ENCODE measurements around the gene ERH. TPM values are rescaled to one million over a fixed set of nuclear protein-coding genes. Genes with fewer than 3 reads are reported as not detected.

ERH gene
- total RNA-seq, 1 donor from 2014 or later: 308 TPM

- no peak overlapping the region for H3K4me3 Mint-ChIP-seq
- peaks cover 10% of the 10 kb centered on the region for H3K36me3 Mint-ChIP-seq
- H3K4me1 Mint-ChIP-seq (ENCODE audit: unreplicated experiment): peaks cover 22% of the 10 kb centered on the region
- no peaks in the 10 kb centered on the region for H3K27me3 Mint-ChIP-seq
- no peak overlapping the region for H3K27ac Mint-ChIP-seq
- H3K9me3 Mint-ChIP-seq: no peaks in the 10 kb centered on the region
- TF ChIP-seq, protein P1, sequence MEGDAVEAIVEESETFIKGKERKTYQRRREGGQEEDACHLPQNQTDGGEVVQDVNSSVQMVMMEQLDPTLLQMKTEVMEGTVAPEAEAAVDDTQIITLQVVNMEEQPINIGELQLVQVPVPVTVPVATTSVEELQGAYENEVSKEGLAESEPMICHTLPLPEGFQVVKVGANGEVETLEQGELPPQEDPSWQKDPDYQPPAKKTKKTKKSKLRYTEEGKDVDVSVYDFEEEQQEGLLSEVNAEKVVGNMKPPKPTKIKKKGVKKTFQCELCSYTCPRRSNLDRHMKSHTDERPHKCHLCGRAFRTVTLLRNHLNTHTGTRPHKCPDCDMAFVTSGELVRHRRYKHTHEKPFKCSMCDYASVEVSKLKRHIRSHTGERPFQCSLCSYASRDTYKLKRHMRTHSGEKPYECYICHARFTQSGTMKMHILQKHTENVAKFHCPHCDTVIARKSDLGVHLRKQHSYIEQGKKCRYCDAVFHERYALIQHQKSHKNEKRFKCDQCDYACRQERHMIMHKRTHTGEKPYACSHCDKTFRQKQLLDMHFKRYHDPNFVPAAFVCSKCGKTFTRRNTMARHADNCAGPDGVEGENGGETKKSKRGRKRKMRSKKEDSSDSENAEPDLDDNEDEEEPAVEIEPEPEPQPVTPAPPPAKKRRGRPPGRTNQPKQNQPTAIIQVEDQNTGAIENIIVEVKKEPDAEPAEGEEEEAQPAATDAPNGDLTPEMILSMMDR (conservative IDR thresholded peaks at IDR 0.05): no peak
- DNase-seq (ENCODE audit: extremely low spot score, unreplicated experiment): no peak
Measured at GRCh38 chr14:69404883-69405282, 6.8 kb upstream of the ERH start.

DNA sequence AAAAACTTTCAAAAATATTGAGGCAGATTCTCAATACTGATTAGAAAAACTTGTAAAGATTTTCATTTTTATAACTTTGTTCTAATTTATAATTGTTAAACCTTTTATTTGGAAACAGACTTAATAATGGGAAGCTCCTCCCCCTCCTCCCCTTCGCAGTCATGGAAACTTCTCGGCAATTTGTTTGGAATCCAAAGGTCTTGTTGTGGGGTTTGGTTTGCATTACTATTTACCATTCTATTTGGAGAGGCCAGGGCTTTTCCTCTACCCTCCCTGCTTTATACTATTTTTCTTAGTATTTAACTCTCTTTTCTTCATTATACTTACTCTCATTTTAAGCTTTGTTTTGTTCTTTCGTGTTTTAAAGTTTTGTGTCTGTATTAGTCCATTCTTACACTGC, 6.4 kb upstream of the ERH start:
- no peak for DNase-seq (ENCODE audit: extremely low spot score, unreplicated experiment)
- Mint-ChIP-seq H3K36me3 (peaks cover 10% of the 10 kb centered on the region), H3K4me1 (ENCODE audit: unreplicated experiment) (peaks cover 23% of the 10 kb centered on the region), H3K9me3 (no peaks in the 10 kb centered on the region), H3K4me3 (no peak overlapping the region), H3K27ac (no peak overlapping the region), H3K27me3 (no peaks in the 10 kb centered on the region)
- TF ChIP-seq, protein P1 (conservative IDR thresholded peaks at IDR 0.05): no peak

DNA sequence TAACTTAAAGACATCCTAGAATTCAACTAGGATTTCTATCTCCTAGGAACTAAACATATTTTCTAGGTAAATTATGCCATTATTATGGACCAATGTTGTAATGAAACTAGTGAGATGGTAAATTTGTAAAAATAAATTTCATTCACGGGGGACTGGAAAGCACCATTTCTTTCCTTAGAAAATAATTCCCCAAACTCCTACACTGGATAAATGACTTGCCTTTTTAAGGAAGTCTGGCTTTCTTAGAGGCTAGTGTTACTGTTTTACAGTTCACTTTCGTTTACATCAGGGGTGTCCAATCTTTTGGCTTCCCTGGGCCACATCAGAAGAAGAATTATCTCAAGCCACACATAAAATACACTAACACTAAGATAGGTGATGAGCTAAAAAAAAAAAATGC, 3.7 kb upstream of the ERH start:
- DNase-seq (ENCODE audit: extremely low spot score, unreplicated experiment): no peak
- Mint-ChIP-seq H3K36me3 (peaks cover 10% of the 10 kb centered on the region), H3K4me1 (ENCODE audit: unreplicated experiment) (peaks cover 26% of the 10 kb centered on the region), H3K4me3 (peak overlapping the region; percentile 99), H3K27ac (no peak overlapping the region), H3K27me3 (no peaks in the 10 kb centered on the region), H3K9me3 (no peaks in the 10 kb centered on the region)
- TF ChIP-seq, protein P1 (conservative IDR thresholded peaks at IDR 0.05): no peak

DNA sequence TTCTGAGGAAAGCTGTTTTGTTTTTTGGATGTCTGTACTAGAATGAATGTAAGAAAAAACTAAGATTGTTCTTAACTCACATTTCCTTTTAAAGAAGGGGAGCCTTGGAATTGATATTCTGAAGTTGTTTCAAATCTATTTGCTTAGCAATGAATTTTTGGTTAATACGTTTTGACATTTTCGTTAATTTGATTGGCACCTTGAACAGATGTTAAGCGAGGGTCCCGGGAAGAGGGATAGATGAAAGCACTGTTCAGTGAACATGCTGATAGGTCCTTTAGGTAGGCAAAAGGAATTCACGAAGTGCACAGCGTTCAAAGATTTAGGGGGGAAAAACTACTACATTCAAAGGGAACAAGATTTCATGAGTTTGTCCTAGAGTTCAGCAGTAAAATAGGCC, 2.1 kb upstream of the ERH start:
- H3K27me3 Mint-ChIP-seq: no peaks in the 10 kb centered on the region
- H3K4me3 Mint-ChIP-seq: peak overlapping the region; percentile 99
- TF ChIP-seq, protein P1 (conservative IDR thresholded peaks at IDR 0.05): no peak
- peaks cover 17% of the 10 kb centered on the region for H3K36me3 Mint-ChIP-seq
- DNase-seq (ENCODE audit: extremely low spot score, unreplicated experiment): no peak
- peak overlapping the region; percentile 27 for H3K27ac Mint-ChIP-seq
- H3K4me1 Mint-ChIP-seq (ENCODE audit: unreplicated experiment): peaks cover 39% of the 10 kb centered on the region
- H3K9me3 Mint-ChIP-seq: no peaks in the 10 kb centered on the region

DNA sequence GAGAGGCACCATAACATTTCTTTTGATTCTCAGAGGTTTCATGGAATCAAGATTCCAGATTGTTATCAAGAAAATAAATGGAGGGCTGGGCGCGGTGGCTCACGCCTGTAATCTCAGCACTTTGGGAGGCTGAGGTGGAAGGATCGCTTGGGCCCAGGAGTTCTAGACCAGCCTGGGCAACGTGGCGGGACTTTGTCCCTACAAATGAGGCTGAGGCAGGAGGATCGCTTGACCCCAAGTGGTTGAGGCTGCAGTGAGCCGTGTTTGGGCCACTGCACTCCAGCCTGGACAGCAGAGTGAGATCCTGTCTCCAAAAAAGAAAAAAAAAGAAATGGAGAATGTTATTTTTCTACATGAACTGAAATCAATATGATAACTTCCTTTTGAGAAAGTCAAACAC, 1.7 kb upstream of the ERH start:
- peak overlapping the region; percentile 100 for H3K27ac Mint-ChIP-seq
- no peak for DNase-seq (ENCODE audit: extremely low spot score, unreplicated experiment)
- TF ChIP-seq, protein P1 (conservative IDR thresholded peaks at IDR 0.05): no peak

DNA sequence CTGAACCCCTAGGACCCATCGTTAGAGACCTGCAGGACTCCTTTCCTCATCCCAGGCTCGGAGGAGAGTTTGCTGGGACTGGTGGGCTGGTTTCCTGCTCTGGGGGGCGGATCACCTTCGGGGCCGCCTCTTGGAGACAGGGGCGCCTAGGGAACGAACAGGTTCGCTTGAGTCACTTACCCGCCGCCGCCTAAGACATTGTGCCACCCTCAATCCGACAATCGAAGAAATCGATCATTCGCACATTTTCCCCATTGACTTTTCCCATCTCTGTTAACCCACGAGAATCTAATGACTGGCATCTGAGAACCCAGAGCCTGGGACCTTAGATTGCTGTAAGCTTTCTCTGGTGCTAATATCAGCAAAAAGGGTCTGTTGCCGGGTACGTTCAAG, 715 bp upstream of the ERH start:
- peak overlapping the region; percentile 99 for H3K4me3 Mint-ChIP-seq
- no peaks in the 10 kb centered on the region for H3K27me3 Mint-ChIP-seq
- H3K4me1 Mint-ChIP-seq (ENCODE audit: unreplicated experiment): peaks cover 39% of the 10 kb centered on the region
- peak overlapping the region; percentile 100 for H3K27ac Mint-ChIP-seq
- no peak for DNase-seq (ENCODE audit: extremely low spot score, unreplicated experiment)
- TF ChIP-seq, protein P1 (conservative IDR thresholded peaks at IDR 0.05): no peak
- H3K36me3 Mint-ChIP-seq: peaks cover 16% of the 10 kb centered on the region
- H3K9me3 Mint-ChIP-seq: no peaks in the 10 kb centered on the region

More for the DNA sequence above, 1.7 kb upstream of the ERH start:
- peak overlapping the region; percentile 99 for H3K4me3 Mint-ChIP-seq
- H3K36me3 Mint-ChIP-seq: peaks cover 17% of the 10 kb centered on the region
- H3K9me3 Mint-ChIP-seq: no peaks in the 10 kb centered on the region
- H3K4me1 Mint-ChIP-seq (ENCODE audit: unreplicated experiment): peaks cover 39% of the 10 kb centered on the region
- H3K27me3 Mint-ChIP-seq: no peaks in the 10 kb centered on the region

All from type B pancreatic cell (in vitro differentiated cells).